Lower leg skin (tissue), 4 donors: ENCODE measurements around the gene MYH15. TPM values are rescaled to one million over a fixed set of nuclear protein-coding genes. Genes with fewer than 3 reads are reported as not detected.

Experiments used
- DNase-seq, 2 donors: peaks; one replicate each; pipeline ENCODE4 v3.0.0-alpha.2; 2019; ENCODE audit warnings: low spot score in 2 of 2
- H3K4me3 ChIP-seq: fragments of 200-600 bp; sonication (generic); 2 replicates; pipeline ENCODE4 v1.5.1; 2017; ENCODE audit warnings: mild to moderate bottlenecking, low read depth; ENCODE audit not compliant: poor library complexity, severe bottlenecking
- POLR2A ChIP-seq, 2 donors: fragments of 450-650 bp; IDR thresholded peaks; one replicate each; pipeline ENCODE4 v1.6.1; 2016 to 2017; ENCODE audit warnings: antibody characterized with exemption in 2 of 2, mild to moderate bottlenecking in 1 of 2, moderate library complexity in 1 of 2
- WGBS, 2 donors: methylation state at CpG; one replicate each; pipeline ENCODE4 v1.1.5; 2018; 5-methylcytosine and 5-hydroxymethylcytosine counted together
- intact Hi-C: fragments of 100-400 bp; cut with DNase I; formaldehyde crosslinking; loops from one replicate; pipeline ENCODE4 v1.15.0; 2023; ENCODE audit warnings: low total_unique reads
- total RNA-seq, 4 donors: library from RNA; depleted of rRNA; stranded (reverse); fragments of >200 nt; gene quantifications; one replicate each; pipeline ENCODE4 v1.1.0, GENCODE V29; 2016
- TF ChIP-seq, protein P1 (sequence below), 3 donors: fragments of 450-650 bp; IDR thresholded peaks; one replicate each; pipeline ENCODE4 v1.5.1; 2016; ENCODE audit warnings: antibody characterized with exemption in 3 of 3, mild to moderate bottlenecking in 3 of 3, moderate library complexity in 2 of 3

Gene MYH15
- total RNA-seq, 4 donors from 2014 or later, result 0.04 to 0.88 (median 0.27) TPM

GRCh38 chr3:108477511-108478147, 32.8 kb downstream of the MYH15 start:
- peak in 1 of 2 donors; percentile 27 for DNase-seq
- TF ChIP-seq POLR2A (IDR thresholded peaks at IDR 0.05), result no peak
- TF ChIP-seq, protein P1, sequence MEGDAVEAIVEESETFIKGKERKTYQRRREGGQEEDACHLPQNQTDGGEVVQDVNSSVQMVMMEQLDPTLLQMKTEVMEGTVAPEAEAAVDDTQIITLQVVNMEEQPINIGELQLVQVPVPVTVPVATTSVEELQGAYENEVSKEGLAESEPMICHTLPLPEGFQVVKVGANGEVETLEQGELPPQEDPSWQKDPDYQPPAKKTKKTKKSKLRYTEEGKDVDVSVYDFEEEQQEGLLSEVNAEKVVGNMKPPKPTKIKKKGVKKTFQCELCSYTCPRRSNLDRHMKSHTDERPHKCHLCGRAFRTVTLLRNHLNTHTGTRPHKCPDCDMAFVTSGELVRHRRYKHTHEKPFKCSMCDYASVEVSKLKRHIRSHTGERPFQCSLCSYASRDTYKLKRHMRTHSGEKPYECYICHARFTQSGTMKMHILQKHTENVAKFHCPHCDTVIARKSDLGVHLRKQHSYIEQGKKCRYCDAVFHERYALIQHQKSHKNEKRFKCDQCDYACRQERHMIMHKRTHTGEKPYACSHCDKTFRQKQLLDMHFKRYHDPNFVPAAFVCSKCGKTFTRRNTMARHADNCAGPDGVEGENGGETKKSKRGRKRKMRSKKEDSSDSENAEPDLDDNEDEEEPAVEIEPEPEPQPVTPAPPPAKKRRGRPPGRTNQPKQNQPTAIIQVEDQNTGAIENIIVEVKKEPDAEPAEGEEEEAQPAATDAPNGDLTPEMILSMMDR (IDR thresholded peaks at IDR 0.05), result no peak
- H3K4me3 ChIP-seq, result no peak overlapping the region
- intact Hi-C loops, result no loop called here
- WGBS, 2 donors, result 17 to 21% methylated on average over 4 of the region's 4 CpGs

DNA sequence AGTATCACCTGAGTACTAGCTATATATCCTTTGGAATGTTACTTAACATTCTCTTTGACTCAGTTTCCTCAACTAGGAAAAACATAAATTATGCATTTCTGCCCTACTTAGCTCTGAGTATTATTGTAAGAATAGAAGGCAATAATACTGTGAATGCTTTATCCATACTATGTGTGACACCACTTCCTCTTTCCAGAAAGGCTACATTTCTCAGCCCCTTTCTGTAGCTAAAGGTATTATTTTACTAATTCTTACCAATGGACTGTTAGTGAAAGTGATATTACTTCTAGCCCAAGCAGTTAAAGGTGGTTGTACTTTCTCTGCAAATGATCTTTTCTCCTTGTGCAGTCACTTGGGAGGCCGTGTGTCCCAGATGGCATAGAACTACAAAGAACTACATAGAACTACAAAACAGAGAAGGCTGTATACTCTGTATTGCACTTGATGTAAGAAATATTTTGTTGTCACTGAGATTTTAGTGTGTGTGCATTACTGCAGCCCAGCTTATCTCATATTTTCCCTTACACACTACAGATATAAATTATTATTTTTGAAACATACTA, 35.1 kb downstream of the MYH15 start:
- intact Hi-C loops, result no loop called here
- 68 to 81% methylated on average over 1 of the region's 1 CpG for WGBS, 2 donors

DNA sequence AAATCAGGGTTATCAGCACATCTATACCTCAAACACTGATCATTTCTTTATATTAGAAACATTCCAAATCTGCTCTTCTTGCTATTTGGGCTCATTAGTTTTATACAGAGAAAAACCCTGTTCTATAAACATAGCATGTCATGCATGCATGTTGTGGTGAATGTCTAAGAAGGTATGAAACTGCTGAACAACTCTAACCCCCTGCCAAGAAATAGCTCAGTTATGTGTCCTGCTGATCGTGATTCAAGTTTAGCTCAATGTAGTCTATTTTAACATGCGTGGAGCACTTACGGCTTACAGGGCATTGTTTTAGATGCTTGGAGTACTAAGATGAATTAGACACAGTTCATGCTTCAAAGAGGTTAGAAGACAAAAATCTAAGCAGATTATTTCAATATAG, 35.8 kb downstream of the MYH15 start:
- intact Hi-C loops, result no loop called here
- TF ChIP-seq POLR2A (IDR thresholded peaks at IDR 0.05), result no peak
- TF ChIP-seq, protein P1 (IDR thresholded peaks at IDR 0.05), result no peak
- no peak overlapping the region for H3K4me3 ChIP-seq
- DNase-seq, result no peak
- 77 to 84% methylated on average over 3 of the region's 3 CpGs for WGBS, 2 donors

More for the DNA sequence above, 35.1 kb downstream of the MYH15 start:
- no peak for DNase-seq
- no peak for TF ChIP-seq POLR2A (IDR thresholded peaks at IDR 0.05)
- TF ChIP-seq, protein P1 (IDR thresholded peaks at IDR 0.05), result no peak
- H3K4me3 ChIP-seq, result no peak overlapping the region

- no peak for TF ChIP-seq POLR2A (IDR thresholded peaks at IDR 0.05)
- TF ChIP-seq, protein P1 (IDR thresholded peaks at IDR 0.05), result no peak
- intact Hi-C loops, result no loop called here
- no peak overlapping the region for H3K4me3 ChIP-seq
- DNase-seq, result no peak
Measured at GRCh38 chr3:108473711-108474110, 36.7 kb downstream of the MYH15 start.

GRCh38 chr3:108472001-108472591, 38.3 kb downstream of the MYH15 start:
- no peak for TF ChIP-seq POLR2A (IDR thresholded peaks at IDR 0.05)
- TF ChIP-seq, protein P1 (IDR thresholded peaks at IDR 0.05), result no peak
- intact Hi-C loops, result no loop called here
- H3K4me3 ChIP-seq, result no peak overlapping the region
- 42 to 44% methylated on average over 5 of the region's 5 CpGs for WGBS, 2 donors
- no peak for DNase-seq
